Activated CD8-positive, alpha-beta memory T cell treated with anti-CD3 and anti-CD28 coated beads for 1 hour (primary cell): Measurements from ENCODE around the gene AHCYL2.

Experiments
- DNase-seq, 2 donors: peaks; one replicate each; pipeline ENCODE4 v3.0.0-alpha.2; 2020; ENCODE audit warnings: low read depth in 1 of 2; ENCODE audit errors: extremely low read depth in 1 of 2

Gene AHCYL2

GRCh38 chr7:129376076-129376777 lies 151.4 kb downstream of the AHCYL2 start:
- peak; percentile 4 to 6 for DNase-seq

- no peak for DNase-seq
These were observed 152.2 kb downstream of the AHCYL2 start for GRCh38 chr7:129376778-129377700.

DNA sequence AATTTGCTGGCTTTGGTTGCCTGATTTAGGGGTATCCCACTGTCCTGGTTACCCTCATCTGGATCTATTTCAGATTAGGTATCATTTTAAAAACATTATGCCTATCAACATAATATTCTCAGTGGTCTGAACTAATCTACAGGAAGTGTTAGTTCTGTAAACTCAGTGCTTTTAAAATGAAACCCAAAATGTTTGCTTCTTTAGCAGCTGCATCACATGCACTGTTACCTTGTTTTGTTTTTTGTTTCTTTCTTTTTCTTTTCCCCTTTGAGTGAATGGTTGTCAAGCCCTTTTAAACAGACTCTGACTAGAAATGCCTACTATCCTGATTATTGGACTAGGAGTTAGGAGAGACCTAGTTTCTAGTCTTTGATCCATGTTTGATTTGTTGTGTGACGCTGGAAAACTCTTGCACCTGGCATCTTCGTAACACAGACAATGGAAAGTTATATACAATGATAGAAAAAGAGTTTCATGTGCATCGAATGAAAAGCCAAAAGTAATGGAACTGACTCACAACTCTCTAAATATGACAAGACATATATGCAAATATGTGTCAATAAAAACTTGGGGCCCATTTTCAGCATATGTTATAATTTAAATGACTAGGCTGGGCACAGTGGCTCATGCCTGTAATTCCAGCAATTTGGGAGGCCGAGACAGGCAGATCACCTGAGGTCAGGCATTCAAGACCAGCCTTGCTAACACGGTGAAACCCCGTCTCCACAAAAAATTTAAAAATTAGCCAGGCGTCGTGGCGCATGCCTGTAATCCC lies 157.1 kb downstream of the AHCYL2 start:
- no peak for DNase-seq

- no peak for DNase-seq
These were observed 158.8 kb downstream of the AHCYL2 start for GRCh38 chr7:129383542-129384132.

DNA sequence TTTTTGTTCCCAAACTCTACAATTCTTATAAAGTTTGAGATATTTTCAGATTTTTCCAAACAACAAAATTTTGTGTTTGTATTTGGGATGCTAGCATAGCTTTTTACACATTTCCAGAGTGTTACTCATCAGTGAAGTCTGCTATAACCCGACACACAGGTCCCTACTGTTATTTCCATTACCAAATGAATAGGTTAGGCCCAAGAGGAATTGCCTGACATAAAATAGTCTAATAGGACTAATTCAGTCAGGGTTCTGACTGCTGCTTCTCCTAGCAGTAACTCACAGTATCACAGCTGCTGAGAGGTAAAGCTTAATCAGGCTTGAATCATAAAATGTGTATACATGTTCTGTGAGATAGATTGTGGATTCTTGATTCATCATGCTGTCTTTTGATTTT lies 160.3 kb downstream of the AHCYL2 start:
- no peak for DNase-seq

GRCh38 chr7:129385598-129385997 lies 160.8 kb downstream of the AHCYL2 start:
- no peak for DNase-seq

- DNase-seq: no peak
These were observed 161.7 kb downstream of the AHCYL2 start for GRCh38 chr7:129386506-129386905.

DNA sequence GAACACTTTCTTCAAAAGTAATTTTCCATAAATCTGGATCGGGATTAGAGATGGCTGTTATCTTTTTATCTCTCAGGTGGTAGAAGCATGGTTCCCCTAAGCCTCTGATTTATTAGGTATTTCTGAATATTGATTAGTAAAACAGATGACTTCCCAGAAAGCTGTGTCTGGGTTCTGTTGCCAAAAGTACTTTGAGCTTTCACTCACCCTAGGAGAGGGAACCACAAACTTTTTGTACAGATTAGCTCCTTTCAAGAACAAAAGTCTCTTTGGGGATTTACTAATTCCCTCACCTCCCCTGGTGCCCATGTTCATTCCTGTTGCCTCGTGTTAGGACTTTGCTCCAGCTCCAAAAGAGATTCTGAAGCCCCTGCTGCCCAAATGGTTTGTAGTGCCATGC lies 162.7 kb downstream of the AHCYL2 start:
- DNase-seq: no peak

DNA sequence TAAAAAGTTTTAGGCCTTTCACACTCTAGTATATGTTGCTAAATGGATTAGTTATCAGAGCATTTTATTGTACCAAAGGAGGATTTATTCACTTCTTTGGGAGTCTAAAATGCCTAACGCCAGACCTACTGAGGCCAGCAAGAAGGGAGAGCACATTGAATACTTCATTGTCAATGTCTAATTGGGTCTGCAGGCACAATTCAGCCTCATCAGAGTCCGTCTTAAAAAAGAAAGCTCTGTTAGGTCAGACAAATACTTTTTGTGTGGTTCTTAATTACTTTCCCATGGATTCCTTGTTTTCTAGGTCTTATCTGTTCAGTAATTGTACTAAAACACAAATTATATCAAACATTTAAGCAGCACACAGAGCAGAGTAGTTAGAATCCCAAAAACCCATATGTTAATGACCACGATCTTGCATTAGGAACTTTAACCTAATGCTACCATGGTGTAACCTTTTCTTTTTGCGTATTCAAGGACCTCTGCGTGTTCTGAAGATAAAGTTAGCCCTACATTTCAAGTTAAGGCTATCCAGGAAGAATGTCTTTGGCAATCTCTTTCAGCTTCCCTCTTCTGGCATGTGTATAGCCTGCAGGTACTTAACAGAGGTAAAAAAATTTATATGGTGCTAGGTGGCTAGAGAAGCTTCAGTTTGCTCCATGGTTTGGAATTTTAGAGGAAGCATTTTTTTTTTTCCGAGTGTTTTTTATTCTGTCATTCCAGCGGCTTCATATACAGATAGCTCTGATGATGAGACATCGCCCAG lies 163.7 kb downstream of the AHCYL2 start:
- DNase-seq: no peak

DNA sequence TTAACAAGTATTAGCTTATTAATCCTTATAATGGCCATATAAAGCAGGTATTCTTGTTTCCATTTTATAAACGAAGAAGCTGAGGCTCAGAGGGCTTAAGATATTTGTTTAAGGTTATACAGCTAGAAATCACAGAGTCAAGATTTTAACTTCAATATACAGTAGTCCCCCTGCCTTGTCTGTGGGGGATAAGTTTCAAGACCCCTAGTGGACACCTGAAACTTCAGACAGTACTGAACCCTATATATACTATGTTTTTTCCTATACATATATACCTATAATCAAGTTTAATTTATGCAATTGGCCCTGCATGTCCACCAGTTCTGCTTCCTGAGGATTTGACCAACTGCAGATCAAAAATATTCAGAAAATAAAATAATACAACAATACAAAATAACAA lies 165.0 kb downstream of the AHCYL2 start:
- DNase-seq: no peak

- no peak for DNase-seq
These were observed 165.5 kb downstream of the AHCYL2 start for GRCh38 chr7:129390314-129390713.

DNA sequence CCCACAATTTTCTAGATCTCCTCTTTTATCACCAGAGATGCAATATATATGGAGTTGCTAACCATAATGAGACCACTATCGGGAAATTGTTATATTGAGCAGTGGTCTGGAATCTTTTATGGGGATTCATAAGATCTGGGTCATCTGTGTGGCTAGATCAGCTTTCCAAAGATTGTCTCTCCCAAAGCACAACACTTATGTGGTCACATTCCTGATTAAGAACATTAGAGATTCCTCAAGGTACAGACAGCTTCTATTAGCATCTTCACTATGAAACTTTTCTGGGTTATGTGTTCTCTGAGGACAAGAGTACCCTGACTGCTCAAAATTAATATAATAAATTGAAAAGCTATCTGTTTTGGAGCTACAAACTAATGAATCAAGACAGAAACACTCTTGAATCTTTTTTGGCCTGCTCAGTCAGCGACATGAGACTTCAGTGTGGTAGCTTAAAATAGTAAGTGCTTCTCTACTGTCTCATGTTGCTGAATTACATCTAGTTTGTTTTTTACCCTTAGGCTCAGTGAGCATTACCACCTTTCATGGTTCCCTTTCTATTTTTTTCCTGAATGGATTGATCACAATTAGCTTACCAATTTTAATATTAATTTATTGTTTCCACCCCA lies 166.8 kb downstream of the AHCYL2 start:
- no peak for DNase-seq

DNA sequence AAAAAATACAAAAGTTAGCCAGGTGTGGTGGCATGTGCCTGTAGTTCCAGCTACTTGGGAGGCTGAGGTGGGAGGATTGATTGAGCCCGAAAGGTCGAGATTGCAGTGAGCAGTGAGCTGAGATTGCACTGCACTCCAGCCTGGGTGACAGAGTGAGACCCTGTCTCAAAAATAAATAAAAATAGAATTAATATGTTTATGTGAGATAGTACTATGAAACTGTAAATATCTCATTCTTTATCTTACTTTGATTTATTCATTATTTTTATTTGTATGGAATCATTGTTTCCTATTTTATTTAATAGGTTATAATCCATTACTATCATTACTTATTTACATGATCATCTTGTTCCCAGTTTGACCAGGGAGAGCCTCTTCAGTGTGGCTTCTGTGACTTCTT lies 168.4 kb downstream of the AHCYL2 start:
- no peak for DNase-seq

- DNase-seq: no peak
These were observed 169.3 kb downstream of the AHCYL2 start for GRCh38 chr7:129394101-129394500.

DNA sequence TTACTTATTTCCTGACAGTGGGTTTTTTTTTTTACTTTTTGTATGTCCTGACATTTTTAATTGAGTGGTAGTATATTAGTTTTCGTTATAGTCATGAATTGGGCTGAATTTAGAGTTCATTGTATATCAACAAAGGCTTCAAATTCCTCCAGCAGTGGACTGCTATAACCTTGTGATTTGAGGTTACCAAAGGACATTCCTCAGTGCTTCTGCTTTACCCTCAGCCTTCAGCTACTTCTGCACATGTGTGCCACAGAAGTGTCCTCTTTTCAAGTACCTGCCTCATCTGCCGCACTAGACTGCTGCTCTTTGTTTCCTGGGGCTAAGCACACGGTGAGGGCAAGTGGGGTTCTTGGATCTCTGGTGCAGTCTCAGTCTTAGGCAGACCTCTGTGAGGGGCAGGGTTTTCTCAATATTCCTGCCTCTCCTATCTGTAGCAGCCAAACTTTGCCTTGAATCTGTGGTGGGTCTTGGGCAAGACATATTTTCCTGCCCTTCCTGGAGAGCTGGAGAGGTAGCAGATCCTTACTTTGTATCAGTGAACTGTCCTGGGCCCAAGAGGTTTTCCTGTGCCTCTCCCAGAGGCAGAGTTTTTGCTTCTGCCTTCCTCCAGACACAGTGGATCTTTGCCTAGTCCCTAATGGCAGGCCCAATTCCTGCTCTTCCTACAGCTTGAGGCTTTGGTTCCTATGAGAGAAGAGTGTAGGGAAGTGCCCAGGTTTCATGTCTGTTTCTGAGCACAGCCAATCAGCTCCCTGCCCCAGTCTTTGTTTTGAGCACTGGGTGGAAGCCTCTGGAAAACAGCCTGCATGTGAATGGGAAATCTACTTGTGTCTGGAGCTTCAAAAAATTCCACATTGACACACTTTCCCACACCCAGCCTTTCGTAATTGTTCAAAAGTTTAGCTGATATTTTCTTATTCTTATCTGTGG lies 170.4 kb downstream of the AHCYL2 start:
- no peak for DNase-seq

GRCh38 chr7:129401228-129401966 lies 176.6 kb downstream of the AHCYL2 start:
- no peak for DNase-seq

DNA sequence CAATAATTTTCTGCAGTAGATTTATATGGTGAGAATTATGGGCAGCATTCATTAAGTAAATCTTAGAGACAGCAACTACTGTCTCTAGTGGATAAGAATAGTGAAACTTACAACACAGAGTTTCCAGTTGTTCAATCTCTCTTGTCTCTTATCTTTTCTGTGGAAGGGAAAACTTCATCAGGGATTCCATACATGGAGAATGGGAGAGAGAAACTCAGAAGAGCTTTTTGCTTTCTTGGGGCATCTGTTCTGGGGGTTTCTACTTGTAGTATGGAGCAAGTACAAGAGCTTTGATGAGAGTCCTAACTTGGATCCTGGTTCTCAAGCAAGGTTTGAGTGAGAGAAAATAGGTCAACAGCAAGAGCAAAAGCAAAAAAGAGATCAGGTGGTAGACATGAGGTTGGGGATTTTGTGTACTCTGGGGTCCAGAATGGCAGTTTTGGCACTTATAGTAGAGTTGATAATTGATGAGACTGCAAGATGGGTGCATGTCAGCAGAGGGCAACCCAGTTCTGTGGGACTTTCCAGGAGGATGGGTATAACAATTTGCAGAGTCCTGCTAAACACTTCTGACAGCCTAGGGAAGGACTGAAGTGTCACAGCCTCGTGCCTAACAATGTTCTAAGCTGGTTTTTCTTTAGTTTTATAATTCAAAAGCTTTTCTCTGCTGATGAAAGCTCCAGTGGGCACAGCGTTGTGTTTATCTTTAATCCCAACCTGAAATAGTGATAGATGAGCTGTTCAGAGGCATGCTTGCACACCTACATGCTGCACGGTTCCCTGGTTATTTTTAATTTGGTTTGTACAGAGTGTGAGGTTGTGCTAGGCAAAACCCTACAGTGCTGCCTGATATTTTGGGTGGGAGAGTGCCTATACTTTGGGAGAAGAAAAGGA lies 177.4 kb downstream of the AHCYL2 start:
- no peak for DNase-seq
